ENCODE results near the gene TMEM150C. TPM values are rescaled to one million over a fixed set of nuclear protein-coding genes. Genes with fewer than 3 reads are reported as not detected.

The TMEM150C gene
- total RNA-seq, 2 experiments from 2014 or later = not detected

DNA sequence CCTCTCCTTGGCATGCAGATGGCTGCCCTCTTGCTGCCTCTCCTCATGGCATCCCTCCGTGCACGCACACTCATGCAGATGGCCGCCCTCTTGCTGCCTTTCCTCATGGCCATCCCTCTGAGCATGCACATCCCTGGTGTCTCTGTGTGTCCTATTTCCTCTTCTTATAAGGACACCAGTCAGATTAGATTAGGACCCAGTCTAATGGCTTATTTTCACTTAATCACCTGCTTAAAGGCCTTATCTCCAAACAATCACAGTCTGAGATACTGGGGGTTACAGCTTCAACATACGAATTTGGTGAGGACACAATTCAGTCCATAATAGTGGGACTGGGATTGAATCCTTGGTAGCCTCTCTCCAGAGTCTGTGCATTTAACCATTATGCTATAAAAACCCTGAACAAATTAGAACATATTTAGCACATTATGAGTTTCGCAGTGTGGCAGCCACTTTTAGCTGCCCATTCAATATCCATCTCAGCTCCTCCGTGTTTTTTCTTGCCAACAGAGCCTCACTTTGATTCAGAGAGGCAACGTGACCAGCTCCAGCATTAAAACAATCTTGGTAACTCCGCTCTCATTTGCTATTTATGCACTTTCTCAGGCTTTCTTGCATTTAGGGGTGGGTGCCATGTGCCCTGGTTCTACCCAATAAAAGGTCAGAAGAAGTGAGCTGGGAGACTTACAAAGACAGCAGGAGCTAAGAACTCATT lies 26.2 kb upstream of the TMEM150C start:
- Mint-ChIP-seq H3K27ac (no peak overlapping the region), H3K4me1 (no peaks in the 10 kb centered on the region), H3K36me3 (no peaks in the 10 kb centered on the region), H3K4me3 (no peak overlapping the region), H3K9me3 (ENCODE audit: low read depth) (no peaks in the 10 kb centered on the region), H3K27me3 (peaks cover 27% of the 10 kb centered on the region)
- no peak for ATAC-seq
- no peak for DNase-seq
- CTCF ChIA-PET = no interaction called here

DNA sequence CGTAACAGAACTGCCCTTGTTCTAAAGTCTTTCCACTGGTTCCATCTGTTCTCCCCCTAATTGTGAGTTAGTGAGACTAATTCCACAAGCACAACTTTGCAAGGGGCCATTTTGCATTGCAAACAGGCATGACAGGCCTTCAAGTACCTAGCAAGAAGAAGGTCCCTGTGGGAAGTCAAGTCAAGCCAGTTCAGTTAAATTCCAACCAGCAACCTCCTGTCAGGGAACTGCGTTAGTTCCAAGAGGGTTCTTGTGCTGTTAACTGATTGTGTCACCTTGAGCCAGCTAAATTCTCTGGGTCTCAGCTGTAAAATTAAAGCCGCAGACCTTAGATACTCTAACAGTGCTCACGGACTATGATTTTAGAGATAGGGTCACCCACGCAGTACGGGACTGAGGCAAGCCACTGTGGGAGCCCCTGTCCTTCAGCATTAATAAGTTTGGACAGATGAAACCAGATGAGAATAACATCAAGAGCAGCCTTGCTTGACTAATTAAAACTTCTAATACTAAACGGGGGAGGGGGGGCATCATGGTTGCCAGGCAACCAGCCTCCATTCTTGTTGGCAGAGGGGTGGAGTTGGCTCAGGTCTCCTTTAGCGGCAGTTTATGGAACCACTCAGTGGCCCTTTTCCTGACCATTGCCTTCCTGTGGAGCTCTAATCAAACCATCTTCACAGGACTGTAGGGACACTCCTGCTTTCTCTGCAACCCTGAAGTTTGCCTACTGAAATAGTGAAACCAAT lies 24.1 kb upstream of the TMEM150C start:
- Mint-ChIP-seq H3K36me3 (no peaks in the 10 kb centered on the region), H3K4me3 (no peak overlapping the region), H3K27me3 (peaks cover 16% of the 10 kb centered on the region), H3K9me3 (ENCODE audit: low read depth) (no peaks in the 10 kb centered on the region), H3K27ac (no peak overlapping the region), H3K4me1 (no peaks in the 10 kb centered on the region)
- CTCF ChIA-PET = no interaction called here
- no peak for ATAC-seq
- DNase-seq = no peak

DNA sequence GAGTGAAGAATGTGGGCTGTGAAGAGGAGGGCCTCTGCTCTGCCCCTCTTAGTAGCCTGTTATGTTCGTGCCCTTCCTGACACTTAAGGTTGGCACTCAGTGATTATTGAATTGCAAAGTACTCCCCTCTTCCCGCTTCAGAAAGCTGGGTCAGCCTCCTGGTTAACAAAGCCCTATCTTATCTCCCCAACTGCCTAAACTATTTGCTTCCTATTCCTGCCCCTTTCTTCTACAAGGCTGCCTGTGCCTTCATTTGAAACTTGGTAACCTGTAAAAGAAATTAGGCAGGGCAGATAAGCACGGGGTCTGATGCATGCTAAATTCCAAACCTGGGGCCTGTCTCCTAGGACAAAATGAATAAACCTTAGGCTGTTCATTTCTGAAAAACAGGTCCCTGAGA lies 23.1 kb upstream of the TMEM150C start:
- DNase-seq = no peak
- ATAC-seq = no peak
- H3K4me3 Mint-ChIP-seq = no peak overlapping the region

DNA sequence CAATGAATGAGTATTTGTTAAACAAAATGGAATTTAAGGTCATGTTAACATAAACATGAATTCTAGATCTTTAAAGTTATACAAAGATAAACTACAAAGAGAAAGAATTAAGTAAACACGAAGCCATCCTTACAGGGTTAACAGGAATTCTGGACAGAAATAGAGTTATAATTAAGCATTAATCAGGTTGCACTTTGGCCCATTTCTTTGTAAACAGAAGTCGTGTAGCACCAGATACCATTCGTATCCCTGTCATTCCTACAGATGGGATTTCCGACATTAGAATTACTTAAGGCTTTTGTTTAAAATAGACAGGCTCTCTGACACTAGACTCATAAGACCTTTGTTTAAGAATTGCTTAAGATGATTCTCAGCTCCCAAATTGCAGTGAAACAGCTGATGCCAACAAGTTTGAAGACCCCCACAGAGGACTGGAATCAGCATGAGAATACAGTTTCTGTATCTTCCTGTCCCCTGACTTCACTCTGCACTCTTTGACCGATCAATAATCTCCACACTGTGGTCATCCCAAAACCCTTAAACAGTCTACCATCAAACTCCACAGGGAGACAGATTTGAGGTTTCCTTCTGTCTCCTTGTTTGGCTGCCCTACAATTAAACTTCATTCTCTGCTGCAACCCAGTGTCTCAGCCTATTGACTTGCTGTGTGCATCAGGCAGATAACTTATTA lies 22.3 kb upstream of the TMEM150C start:
- Mint-ChIP-seq H3K4me3 (no peak overlapping the region), H3K27me3 (peaks cover 11% of the 10 kb centered on the region), H3K4me1 (no peaks in the 10 kb centered on the region), H3K27ac (no peak overlapping the region), H3K9me3 (ENCODE audit: low read depth) (no peaks in the 10 kb centered on the region), H3K36me3 (no peaks in the 10 kb centered on the region)
- CTCF ChIA-PET = no interaction called here
- ATAC-seq (no peak), DNase-seq (no peak)

More for the DNA sequence above, 23.1 kb upstream of the TMEM150C start:
- CTCF ChIA-PET = no interaction called here
- Mint-ChIP-seq H3K9me3 (ENCODE audit: low read depth) (no peaks in the 10 kb centered on the region), H3K27ac (no peak overlapping the region), H3K4me1 (no peaks in the 10 kb centered on the region), H3K36me3 (no peaks in the 10 kb centered on the region), H3K27me3 (peaks cover 13% of the 10 kb centered on the region)

DNA sequence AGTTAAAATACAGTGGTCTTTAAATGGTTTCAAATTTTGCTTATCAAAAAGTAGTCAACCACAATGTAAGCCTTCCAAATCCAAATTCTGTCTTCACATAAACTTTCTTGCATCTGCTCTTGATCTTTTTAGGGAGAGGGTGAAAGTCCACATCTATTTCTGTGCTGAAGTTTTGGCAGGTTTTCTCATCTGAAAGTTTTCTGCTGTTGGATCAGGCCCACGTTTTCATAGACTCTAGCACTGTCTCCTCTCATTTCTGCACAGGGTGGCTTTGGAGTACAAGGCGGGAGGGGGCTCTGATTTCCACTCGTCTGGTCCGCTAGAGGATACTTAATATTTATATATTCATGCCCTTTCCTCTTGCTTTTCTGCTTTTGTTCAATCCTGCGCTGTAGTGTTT lies 18.1 kb upstream of the TMEM150C start:
- no peak for ATAC-seq
- CTCF ChIA-PET = no interaction called here

DNA sequence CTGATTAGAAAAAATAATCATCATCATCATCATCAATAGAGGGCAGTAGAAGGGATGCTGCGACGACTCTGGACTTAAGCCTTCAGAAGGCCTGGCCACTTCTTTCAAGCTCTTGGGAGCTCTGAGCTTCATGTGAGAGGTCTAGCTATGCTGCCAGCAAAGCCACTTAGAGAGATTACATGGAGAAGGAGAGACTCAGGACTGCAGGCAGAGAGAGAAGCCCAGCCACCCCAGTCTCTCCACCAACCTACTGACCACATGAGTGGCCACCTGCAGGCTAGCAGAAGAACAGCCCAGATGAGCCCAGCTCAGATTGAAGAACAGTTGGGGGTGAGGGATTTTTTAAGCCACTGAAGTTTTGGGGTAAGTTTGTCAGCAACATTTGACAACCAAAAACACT lies 17.1 kb upstream of the TMEM150C start:
- no peaks in the 10 kb centered on the region for H3K36me3 Mint-ChIP-seq
- DNase-seq (no peak), ATAC-seq (no peak)
- H3K9me3 Mint-ChIP-seq (ENCODE audit: low read depth) = no peaks in the 10 kb centered on the region
- H3K4me3 Mint-ChIP-seq = no peak overlapping the region
- H3K27ac Mint-ChIP-seq = no peak overlapping the region
- H3K4me1 Mint-ChIP-seq = no peaks in the 10 kb centered on the region
- H3K27me3 Mint-ChIP-seq = peaks cover 17% of the 10 kb centered on the region
- CTCF ChIA-PET = no interaction called here

More for the DNA sequence above, 18.1 kb upstream of the TMEM150C start:
- H3K4me1 Mint-ChIP-seq = no peaks in the 10 kb centered on the region
- DNase-seq = no peak
- H3K36me3 Mint-ChIP-seq = no peaks in the 10 kb centered on the region
- H3K27ac Mint-ChIP-seq = no peak overlapping the region
- H3K27me3 Mint-ChIP-seq = peaks cover 18% of the 10 kb centered on the region
- no peak overlapping the region for H3K4me3 Mint-ChIP-seq
- H3K9me3 Mint-ChIP-seq (ENCODE audit: low read depth) = no peaks in the 10 kb centered on the region

DNA sequence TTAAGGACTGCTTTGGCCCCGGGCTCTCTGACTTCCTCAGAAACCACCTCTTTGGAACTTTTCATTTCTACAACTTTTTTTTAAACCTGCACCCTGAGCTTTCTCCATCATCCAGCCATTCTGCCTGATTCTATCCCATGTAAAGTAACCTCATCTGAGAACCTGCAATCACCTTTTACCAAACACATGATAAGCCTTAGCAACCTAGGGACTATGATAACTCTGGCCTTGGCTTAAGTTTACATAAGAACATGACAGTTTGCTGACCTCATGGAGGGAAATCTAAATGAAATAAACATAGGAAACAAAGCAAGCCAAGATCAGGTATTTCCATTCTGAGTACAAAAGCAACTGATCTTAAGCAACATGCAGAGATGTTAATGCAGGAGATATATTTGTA lies 15.7 kb upstream of the TMEM150C start:
- H3K27ac Mint-ChIP-seq = no peak overlapping the region
- CTCF ChIA-PET = no interaction called here
- no peaks in the 10 kb centered on the region for H3K9me3 Mint-ChIP-seq (ENCODE audit: low read depth)
- DNase-seq (no peak), ATAC-seq (no peak)
- peaks cover 14% of the 10 kb centered on the region for H3K27me3 Mint-ChIP-seq
- H3K4me1 Mint-ChIP-seq = no peaks in the 10 kb centered on the region
- H3K4me3 Mint-ChIP-seq = no peak overlapping the region
- no peaks in the 10 kb centered on the region for H3K36me3 Mint-ChIP-seq

DNA sequence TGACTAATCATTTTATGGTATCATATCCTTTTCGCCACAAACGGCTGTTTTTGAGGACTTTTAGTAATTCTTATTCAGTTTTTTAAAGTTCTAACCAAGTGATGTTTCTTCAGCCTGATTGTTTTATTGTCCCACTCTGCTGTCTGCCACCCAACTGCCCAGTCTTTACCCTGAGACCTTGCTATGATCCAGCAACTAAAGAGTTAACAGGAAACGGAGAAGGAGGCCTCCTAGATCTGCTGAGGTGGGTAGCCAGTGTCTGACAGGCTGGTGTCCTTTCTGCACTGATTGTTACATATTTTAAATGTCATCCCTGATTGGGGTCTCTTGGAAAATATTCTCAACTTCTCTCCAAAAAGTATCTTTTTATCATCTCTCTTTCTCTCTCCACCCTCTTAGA lies 7.9 kb upstream of the TMEM150C start:
- H3K9me3 Mint-ChIP-seq (ENCODE audit: low read depth) = no peaks in the 10 kb centered on the region
- H3K27me3 Mint-ChIP-seq = peaks cover 16% of the 10 kb centered on the region
- CTCF ChIA-PET = no interaction called here
- no peaks in the 10 kb centered on the region for H3K4me1 Mint-ChIP-seq
- H3K36me3 Mint-ChIP-seq = no peaks in the 10 kb centered on the region
- H3K27ac Mint-ChIP-seq = no peak overlapping the region
- no peak overlapping the region for H3K4me3 Mint-ChIP-seq
- DNase-seq = no peak
- ATAC-seq = no peak

DNA sequence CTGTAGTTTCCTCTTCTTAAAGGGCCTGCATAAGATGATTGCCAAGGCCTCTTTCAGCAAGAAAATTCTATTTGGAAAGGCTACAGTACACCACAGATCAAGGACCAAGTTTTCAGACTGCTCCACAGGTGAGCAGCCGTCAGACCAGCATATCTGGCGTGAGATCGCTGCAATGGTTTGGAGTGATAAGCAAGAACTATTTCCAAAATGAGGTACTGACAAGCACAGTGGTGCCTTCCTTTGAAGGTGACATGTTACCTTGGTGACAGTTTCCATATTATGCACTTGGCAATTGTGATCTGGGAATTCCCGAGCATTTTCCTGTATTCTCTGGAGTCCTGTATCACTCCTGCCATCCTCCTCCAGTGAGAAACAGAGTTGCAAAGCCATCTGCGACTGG lies 7.3 kb upstream of the TMEM150C start:
- Mint-ChIP-seq H3K27ac (no peak overlapping the region), H3K4me1 (no peaks in the 10 kb centered on the region), H3K9me3 (ENCODE audit: low read depth) (no peaks in the 10 kb centered on the region), H3K27me3 (peaks cover 19% of the 10 kb centered on the region), H3K4me3 (no peak overlapping the region), H3K36me3 (no peaks in the 10 kb centered on the region)
- DNase-seq (no peak), ATAC-seq (no peak)
- CTCF ChIA-PET = no interaction called here

DNA sequence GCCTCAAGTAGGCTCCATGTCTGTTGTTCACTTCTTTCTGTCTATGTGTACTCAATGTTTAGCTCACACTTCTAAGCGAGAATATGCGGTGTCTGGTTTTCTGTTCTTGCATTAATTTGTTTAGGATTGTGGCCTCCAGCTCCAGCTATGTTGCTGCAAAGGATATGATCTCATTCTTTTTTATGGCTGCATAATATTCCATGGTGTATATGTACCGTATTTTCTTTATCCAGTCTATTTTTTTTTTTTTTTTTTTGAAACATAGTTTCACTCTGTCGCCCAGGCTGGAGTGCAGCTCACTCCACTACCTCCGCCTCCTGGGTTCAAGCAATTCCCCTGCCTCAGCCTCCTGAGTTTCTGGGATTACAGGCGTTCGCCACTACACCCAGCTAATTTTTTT lies 5.7 kb upstream of the TMEM150C start:
- H3K4me1 Mint-ChIP-seq = peaks cover 1% of the 10 kb centered on the region
- H3K9me3 Mint-ChIP-seq (ENCODE audit: low read depth) = no peaks in the 10 kb centered on the region
- CTCF ChIA-PET = no interaction called here
- no peak for ATAC-seq
- peaks cover 33% of the 10 kb centered on the region for H3K27me3 Mint-ChIP-seq
- H3K27ac Mint-ChIP-seq = no peak overlapping the region
- no peak for DNase-seq
- no peak overlapping the region for H3K4me3 Mint-ChIP-seq
- no peaks in the 10 kb centered on the region for H3K36me3 Mint-ChIP-seq

DNA sequence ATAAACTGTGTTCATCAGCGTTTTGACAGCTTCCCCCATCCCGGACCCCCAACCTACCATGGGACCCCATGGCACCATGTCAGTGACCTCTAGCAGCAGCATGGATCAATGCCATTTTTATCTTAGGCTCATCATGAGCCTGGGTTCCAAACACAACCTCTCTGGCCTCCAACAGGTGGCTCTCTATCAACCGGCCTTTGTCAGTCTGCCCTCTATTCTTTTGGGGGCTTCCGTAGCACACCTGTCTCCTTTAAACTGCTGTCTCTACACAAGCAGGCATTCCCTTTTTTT lies 721 bp upstream of the TMEM150C start:
- ATAC-seq (no peak), DNase-seq (no peak)
- Mint-ChIP-seq H3K4me3 (peak overlapping the region; percentile 52), H3K9me3 (ENCODE audit: low read depth) (no peaks in the 10 kb centered on the region), H3K27me3 (peaks cover 59% of the 10 kb centered on the region), H3K4me1 (peaks cover 12% of the 10 kb centered on the region), H3K36me3 (peaks cover 2% of the 10 kb centered on the region), H3K27ac (no peak overlapping the region)
- CTCF ChIA-PET = no interaction called here

DNA sequence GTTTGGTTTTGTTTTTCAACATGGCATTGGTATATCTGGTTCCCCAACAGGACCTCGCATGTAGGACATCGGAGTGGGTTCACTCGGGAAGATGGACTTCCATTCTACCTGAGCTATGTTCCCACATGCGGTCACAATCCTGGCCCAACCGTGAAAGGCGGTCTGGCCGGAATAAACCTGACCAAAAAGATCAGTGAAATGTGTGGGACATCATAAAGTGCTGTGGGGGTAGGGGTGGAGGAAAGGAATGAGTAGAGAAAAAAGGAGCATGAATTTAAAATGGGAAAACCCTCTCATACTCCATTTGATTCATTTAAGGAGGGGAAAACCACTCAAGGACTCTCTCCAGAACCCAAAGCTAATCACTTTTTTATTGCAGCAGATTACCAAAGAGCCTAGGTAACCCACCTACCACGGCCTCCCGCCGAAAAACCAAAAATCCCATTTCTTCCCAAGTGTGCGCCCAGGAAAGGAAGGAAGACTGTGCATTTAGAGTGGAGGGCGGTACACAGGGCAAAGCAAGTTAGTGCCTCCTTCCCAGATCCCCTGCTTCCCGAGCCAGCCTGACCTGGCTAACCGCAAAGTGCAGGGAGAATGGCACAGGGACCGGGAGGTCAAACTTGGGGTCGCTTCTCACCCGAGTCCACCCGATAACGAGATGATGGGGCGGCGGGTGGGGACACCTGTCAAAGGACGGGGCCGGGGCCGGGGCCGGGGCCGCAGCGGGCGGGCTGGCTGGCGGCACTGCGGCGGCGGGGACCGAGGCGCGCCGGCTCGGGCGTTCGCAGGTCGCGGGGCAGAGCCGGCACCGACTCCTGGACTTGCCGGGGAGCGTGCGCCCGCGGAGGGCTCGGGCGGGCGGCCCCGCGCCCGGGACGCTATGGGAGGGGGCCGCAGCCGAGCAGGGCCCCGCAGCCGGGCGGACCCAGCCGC lies 669 bp downstream of the TMEM150C start:
- H3K4me1 Mint-ChIP-seq = peaks cover 12% of the 10 kb centered on the region
- DNase-seq = no peak
- H3K27ac Mint-ChIP-seq = no peak overlapping the region
- peaks cover 67% of the 10 kb centered on the region for H3K27me3 Mint-ChIP-seq
- peak overlapping the region; percentile 44 for H3K4me3 Mint-ChIP-seq
- peaks cover 2% of the 10 kb centered on the region for H3K36me3 Mint-ChIP-seq
- CTCF ChIA-PET = no interaction called here
- ATAC-seq = peak; percentile 33
- no peaks in the 10 kb centered on the region for H3K9me3 Mint-ChIP-seq (ENCODE audit: low read depth)

DNA sequence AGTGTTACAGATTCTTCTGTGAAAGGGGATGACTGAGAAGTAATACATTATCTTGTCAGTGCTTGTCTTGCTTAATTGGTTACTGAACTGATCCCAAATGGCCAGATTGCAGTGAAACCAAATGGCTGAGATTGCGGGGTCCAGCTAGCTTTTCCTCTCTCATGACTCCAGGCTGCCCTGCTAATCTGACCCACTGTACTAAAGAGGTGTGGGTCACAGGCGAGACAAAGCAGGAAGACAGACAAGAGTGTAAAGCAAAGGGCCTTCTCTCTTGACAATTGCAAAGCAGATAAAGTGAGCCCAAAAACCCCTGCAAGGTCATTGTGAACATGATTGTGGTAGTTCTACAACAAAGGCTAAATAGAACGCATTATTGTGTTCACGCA lies 2.1 kb downstream of the TMEM150C start:
- peaks cover 12% of the 10 kb centered on the region for H3K4me1 Mint-ChIP-seq
- DNase-seq (no peak), ATAC-seq (no peak)
- H3K9me3 Mint-ChIP-seq (ENCODE audit: low read depth) = no peaks in the 10 kb centered on the region
- peaks cover 2% of the 10 kb centered on the region for H3K36me3 Mint-ChIP-seq
- H3K27me3 Mint-ChIP-seq = peaks cover 68% of the 10 kb centered on the region
- no peak overlapping the region for H3K4me3 Mint-ChIP-seq
- CTCF ChIA-PET = no interaction called here
- H3K27ac Mint-ChIP-seq = no peak overlapping the region

Data from activated CD8-positive, alpha-beta memory T cell treated with anti-CD3 and anti-CD28 coated beads, Interleukin-2, amount 10 ng/mL, durations not matched to agents 7 days and 5 days (primary cell).